SK-N-SH treated with all-trans-retinoic acid at 6 μM for 48 hours (cell line): ENCODE data around the gene PRAMEF1.
"Not testable (repeated sequence)": the region's sequence is repeated elsewhere in the genome, so short reads cannot be mapped to it uniquely, and the experiment has no call there.

Source experiments
- ARNTL ChIP-seq: fragments of 450-650 bp; formaldehyde crosslinking; IDR thresholded peaks from 2 replicates; pipeline ENCODE4 v1.5.0; 2020; ENCODE audit warnings: low read depth, mild to moderate bottlenecking, moderate library complexity, borderline replicate concordance
- CREB5 ChIP-seq: fragments of 250-450 bp; sonication (Bioruptor Pico); IDR thresholded peaks from 2 replicates; pipeline ENCODE4 v1.5.1; 2020; ENCODE audit warnings: low read depth, mild to moderate bottlenecking, moderate library complexity
- CSDC2 ChIP-seq: fragments of 250-450 bp; sonication (Bioruptor Pico); IDR thresholded peaks from 2 replicates; pipeline ENCODE4 v1.5.0; 2020; ENCODE audit warnings: mild to moderate bottlenecking, moderate library complexity
- GLIS3 ChIP-seq: fragments of 250-450 bp; sonication (Bioruptor Pico); IDR thresholded peaks from 2 replicates; pipeline ENCODE4 v1.5.0; 2020; ENCODE audit warnings: mild to moderate bottlenecking, moderate library complexity
- PATZ1 ChIP-seq: fragments of 250-450 bp; sonication (Bioruptor Pico); IDR thresholded peaks from 2 replicates; pipeline ENCODE4 v1.8.0; 2020; ENCODE audit warnings: mild to moderate bottlenecking, moderate library complexity, borderline replicate concordance
- SNAI2 ChIP-seq: fragments of 250-450 bp; sonication (Bioruptor Pico); IDR thresholded peaks from 2 replicates; pipeline ENCODE4 v1.5.0; 2020; ENCODE audit warnings: mild to moderate bottlenecking, moderate library complexity
- ZFP3 ChIP-seq: fragments of 250-450 bp; sonication (Bioruptor Pico); IDR thresholded peaks from 2 replicates; pipeline ENCODE4 v1.5.0; 2020; ENCODE audit warnings: mild to moderate bottlenecking, moderate library complexity
- ZFP30 ChIP-seq: fragments of 450-650 bp; formaldehyde crosslinking; IDR thresholded peaks from 2 replicates; pipeline ENCODE4 v1.5.0; 2022; ENCODE audit warnings: mild to moderate bottlenecking, moderate library complexity
- ZNF565 ChIP-seq: fragments of 450-650 bp; formaldehyde crosslinking; conservative IDR thresholded peaks from 2 replicates; pipeline ENCODE4 v1.5.0; 2020; ENCODE audit warnings: low read depth, mild to moderate bottlenecking, moderate library complexity
- ZNF70 ChIP-seq: fragments of 450-650 bp; formaldehyde crosslinking; IDR thresholded peaks from 2 replicates; pipeline ENCODE4 v1.5.0; 2020; ENCODE audit warnings: mild to moderate bottlenecking, moderate library complexity
- TF ChIP-seq, protein P1 (sequence below): fragments of 250-450 bp; sonication (Bioruptor Pico); IDR thresholded peaks from 2 replicates; pipeline ENCODE4 v1.8.0; 2021; ENCODE audit warnings: low read depth, mild to moderate bottlenecking, moderate library complexity, borderline replicate concordance

DNA sequence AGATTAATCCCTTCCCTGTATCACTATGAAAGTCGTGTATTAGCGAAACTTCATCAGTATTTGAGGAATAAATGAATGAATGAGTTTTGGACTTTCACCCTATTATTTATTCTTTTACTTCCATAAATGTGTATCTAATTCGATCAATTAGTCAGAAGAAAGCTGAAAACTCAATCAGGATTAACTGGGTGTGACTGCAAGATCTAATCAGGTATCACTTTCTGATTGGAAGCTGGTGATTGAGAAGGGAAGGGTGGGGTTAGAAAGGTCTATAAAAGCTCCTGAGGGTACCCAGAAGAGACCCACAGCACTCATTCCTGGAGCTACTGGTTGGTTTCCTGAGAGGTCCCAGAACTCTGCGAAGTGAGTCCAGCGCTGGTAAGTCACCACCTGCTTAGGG lies at the start of gene PRAMEF1:
- not testable (repeated sequence) for TF ChIP-seq SNAI2 (CRISPR knock-in tag); ZNF70; ZFP30 (CRISPR knock-in tag); CSDC2 (CRISPR knock-in tag); ARNTL (CRISPR knock-in tag); PATZ1 (CRISPR knock-in tag); ZFP3 (CRISPR knock-in tag); GLIS3 (CRISPR knock-in tag); ZNF565 (CRISPR knock-in tag); CREB5 (CRISPR knock-in tag)
- TF ChIP-seq, protein P1, sequence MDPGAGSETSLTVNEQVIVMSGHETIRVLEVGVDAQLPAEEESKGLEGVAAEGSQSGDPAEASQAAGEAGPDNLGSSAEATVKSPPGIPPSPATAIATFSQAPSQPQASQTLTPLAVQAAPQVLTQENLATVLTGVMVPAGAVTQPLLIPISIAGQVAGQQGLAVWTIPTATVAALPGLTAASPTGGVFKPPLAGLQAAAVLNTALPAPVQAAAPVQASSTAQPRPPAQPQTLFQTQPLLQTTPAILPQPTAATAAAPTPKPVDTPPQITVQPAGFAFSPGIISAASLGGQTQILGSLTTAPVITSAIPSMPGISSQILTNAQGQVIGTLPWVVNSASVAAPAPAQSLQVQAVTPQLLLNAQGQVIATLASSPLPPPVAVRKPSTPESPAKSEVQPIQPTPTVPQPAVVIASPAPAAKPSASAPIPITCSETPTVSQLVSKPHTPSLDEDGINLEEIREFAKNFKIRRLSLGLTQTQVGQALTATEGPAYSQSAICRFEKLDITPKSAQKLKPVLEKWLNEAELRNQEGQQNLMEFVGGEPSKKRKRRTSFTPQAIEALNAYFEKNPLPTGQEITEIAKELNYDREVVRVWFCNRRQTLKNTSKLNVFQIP (CRISPR knock-in tag), result not testable (repeated sequence)
